Adrenal gland (tissue), 12 donors: ENCODE results near the gene ANKS1B. TPM values are rescaled to one million over a fixed set of nuclear protein-coding genes. Genes with fewer than 3 reads are reported as not detected.

Experiments used
- DNase-seq, 7 donors: peaks; one replicate each; pipeline ENCODE4 v3.0.0-alpha.2; 2019 to 2020
- H3K27ac ChIP-seq, 5 donors: fragments of 200-600 bp; sonication (generic) in 4 of 5; 1 replicate in 3 of 5; 2 replicates in 2 of 5; pipeline versions ENCODE4 v1.5.1 to v1.8.0; 2016 to 2020; ENCODE audit warnings: mild to moderate bottlenecking in 1 of 5
- H3K27me3 ChIP-seq: fragments of 200-600 bp; 2 replicates; pipeline ENCODE4 v1.8.0; 2021
- H3K36me3 ChIP-seq, 2 donors: fragments of 200-600 bp; replicated peaks in 1 of 2; 1 replicate in 1 of 2; 2 replicates in 1 of 2; pipeline versions ENCODE4 v1.5.1 to v1.8.0; 2018 to 2022
- H3K4me1 ChIP-seq, 2 donors: fragments of 200-600 bp; replicated peaks in 1 of 2; 1 replicate in 1 of 2; 2 replicates in 1 of 2; pipeline versions ENCODE4 v1.5.1 to v1.8.0; 2018 to 2021
- H3K4me3 ChIP-seq, 4 donors: fragments of 200-600 bp; sonication (generic) in 3 of 4; one replicate each; pipeline ENCODE4 v1.5.1; 2016 to 2018
- H3K9me3 ChIP-seq, 3 donors: fragments of 200-600 bp; sonication (generic) in 1 of 3; replicated peaks in 1 of 3; 1 replicate in 2 of 3; 2 replicates in 1 of 3; pipeline versions ENCODE4 v1.5.1 to v1.8.0; 2016 to 2021
- CTCF ChIP-seq, 6 experiments: fragments of 450-650 bp in 4 of 6; fragments of 200-600 bp in 2 of 6; sonication (generic) in 1 of 6; IDR thresholded peaks; 1 replicate in 5 of 6; 2 replicates in 1 of 6; pipeline versions ENCODE4 v1.5.1 to v1.8.0; 2016 to 2021; ENCODE audit warnings: antibody characterized with exemption in 6 of 6, mild to moderate bottlenecking in 2 of 6, moderate library complexity in 1 of 6
- POLR2A ChIP-seq, 2 donors: fragments of 450-650 bp; IDR thresholded peaks; one replicate each; pipeline ENCODE4 v1.6.1; 2017; ENCODE audit warnings: antibody characterized with exemption in 2 of 2, mild to moderate bottlenecking in 2 of 2, moderate library complexity in 1 of 2
- WGBS, 4 donors: extraction: QIAGEN DNeasy Blood & Tissue Kit in 2 of 4; methylation state at CpG; one replicate each; pipeline versions ENCODE4 v1.1.5 to v1.1.7; 2013 to 2017; 5-methylcytosine and 5-hydroxymethylcytosine counted together
- intact Hi-C, 2 donors: fragments of 100-400 bp; cut with DNase I; formaldehyde crosslinking; loops; one replicate each; pipeline versions ENCODE4 v1.14.1 to v1.15.0; 2022 to 2023
- polyA plus RNA-seq, 3 donors: library from polyadenylated mRNA; stranded (reverse); fragments of 200-250 nt in 2 of 3; fragments of 350-450 nt in 1 of 3; fragmentation: Illumina TruSeq in 1 of 3; extraction: RNeasy Lipid Tissue Mini Kit (QIAGEN cat#74804) in 1 of 3; gene quantifications; one replicate each; pipeline ENCODE4 v1.2.3, GENCODE V29; 2013 to 2014
- total RNA-seq, 9 donors: library from RNA; depleted of rRNA in 4 of 9; stranded (reverse); fragments of >200 nt in 4 of 9; fragments of 120-200 nt in 1 of 9; fragmentation: NEBNext Ultra II Directional in 1 of 9; extraction: Animal tissue kit (Norgen Biotek cat#: 25700) in 1 of 9; gene quantifications; one replicate each; pipeline versions ENCODE4 v1.1.0 to v1.2.4, GENCODE V29; 2013 to 2023
- donor health status: healthy with polysubstance abuse.
- donor health status: Bipolar disorder and iron deficiency.
- donor health status: DM: yes; HTN: yes; CAD: no.
- donor health status: DM: no; HTN: no; CAD: no.
- donor health status: DM: no; HTN: no; CAD: no.
- donor health status: DM: yes; HTN: yes; CAD: no.

ANKS1B gene
- total and polyA plus RNA-seq, 12 donors, result 1.3 to 28.1 (median 8.0) TPM

GRCh38 chr12:98954506-98954905, 1030.2 kb downstream of the ANKS1B start:
- TF ChIP-seq CTCF (IDR thresholded peaks at IDR 0.05), result no peak
- TF ChIP-seq POLR2A (IDR thresholded peaks at IDR 0.05), result no peak
- intact Hi-C loops, result no loop called here
- Histone ChIP-seq H3K4me1 (no peaks in the 10 kb centered on the region), H3K36me3 (no peaks in the 10 kb centered on the region), H3K4me3 (no peak overlapping the region), H3K27me3 (no peaks in the 10 kb centered on the region), H3K27ac (no peak overlapping the region), H3K9me3 (no peaks in the 10 kb centered on the region)
- 80 to 91% (median 84%) methylated on average over 1 of the region's 1 CpG for WGBS, 4 donors
- no peak for DNase-seq

- Histone ChIP-seq H3K9me3 (no peaks in the 10 kb centered on the region), H3K4me1 (no peaks in the 10 kb centered on the region), H3K36me3 (no peaks in the 10 kb centered on the region), H3K27ac (no peak overlapping the region), H3K4me3 (no peak overlapping the region), H3K27me3 (no peaks in the 10 kb centered on the region)
- intact Hi-C loops, result no loop called here
- TF ChIP-seq POLR2A (IDR thresholded peaks at IDR 0.05) (no peak), CTCF (IDR thresholded peaks at IDR 0.05) (no peak)
- WGBS, 4 donors, result 85 to 90% (median 86%) methylated on average over 7 of the region's 7 CpGs
- DNase-seq, result no peak
These were observed 1033.3 kb downstream of the ANKS1B start for GRCh38 chr12:98951406-98951805.

- H3K4me3 ChIP-seq, result no peak overlapping the region
- no peak for DNase-seq
These were observed 1036.3 kb downstream of the ANKS1B start for GRCh38 chr12:98948343-98948949.

GRCh38 chr12:98945864-98946263, 1038.9 kb downstream of the ANKS1B start:
- H3K4me3 ChIP-seq, result no peak overlapping the region
- DNase-seq, result no peak

More at GRCh38 chr12:98948343-98948949, 1036.3 kb downstream of the ANKS1B start:
- no peaks in the 10 kb centered on the region for H3K27me3 ChIP-seq
- no peaks in the 10 kb centered on the region for H3K9me3 ChIP-seq
- intact Hi-C loops, result no loop called here
- no peak overlapping the region for H3K27ac ChIP-seq
- no peaks in the 10 kb centered on the region for H3K4me1 ChIP-seq
- no peaks in the 10 kb centered on the region for H3K36me3 ChIP-seq
- TF ChIP-seq CTCF (IDR thresholded peaks at IDR 0.05), result no peak
- TF ChIP-seq POLR2A (IDR thresholded peaks at IDR 0.05), result no peak
- WGBS, 4 donors, result 64 to 76% (median 70%) methylated on average over 4 of the region's 4 CpGs

More at GRCh38 chr12:98945864-98946263, 1038.9 kb downstream of the ANKS1B start:
- Histone ChIP-seq H3K27ac (no peak overlapping the region), H3K4me1 (no peaks in the 10 kb centered on the region), H3K36me3 (no peaks in the 10 kb centered on the region), H3K9me3 (no peaks in the 10 kb centered on the region), H3K27me3 (no peaks in the 10 kb centered on the region)
- intact Hi-C loops, result no loop called here
- 79 to 84% (median 82%) methylated on average over 4 of the region's 4 CpGs for WGBS, 4 donors
- TF ChIP-seq CTCF (IDR thresholded peaks at IDR 0.05), result no peak
- TF ChIP-seq POLR2A (IDR thresholded peaks at IDR 0.05), result no peak
